ENCODE data around the gene AUTS2. TPM values are rescaled to one million over a fixed set of nuclear protein-coding genes. Genes with fewer than 3 reads are reported as not detected.

Gene AUTS2
- polyA plus RNA-seq, 1 donor from 2014 or later: 8.9 TPM

DNA sequence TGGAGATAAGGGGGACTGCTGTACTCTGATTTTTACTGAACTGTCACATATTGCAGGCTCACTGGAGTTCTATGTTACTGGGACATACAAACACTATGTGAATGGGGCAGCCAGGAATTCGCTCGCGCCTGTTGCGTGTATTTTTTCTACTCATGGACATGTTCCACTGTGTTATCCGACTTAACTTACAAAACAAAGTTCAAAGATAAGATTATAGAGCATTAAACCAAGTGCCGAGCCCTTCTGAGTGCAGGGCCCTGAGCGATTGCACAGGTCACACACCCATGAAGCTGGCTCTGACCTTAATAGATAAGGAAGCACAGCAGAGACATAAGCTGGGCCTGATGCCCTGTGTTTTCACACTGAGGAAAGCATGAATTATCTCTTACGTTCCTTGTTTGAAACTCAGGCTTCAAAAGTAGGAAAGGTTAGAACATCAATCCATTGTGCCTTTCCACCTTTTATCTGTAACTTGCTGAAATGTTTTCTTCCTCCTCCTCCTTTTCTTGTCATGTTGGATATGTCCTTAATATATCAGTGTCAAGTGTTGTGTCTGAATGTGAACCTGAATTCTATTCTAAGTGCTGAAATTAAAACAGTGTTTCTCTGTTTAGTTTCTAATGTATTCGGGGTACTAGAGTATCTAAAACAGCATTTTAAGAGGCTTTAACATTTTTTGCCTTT lies 273.8 kb downstream of the AUTS2 start:
- no peaks in the 10 kb centered on the region for H3K27me3 Mint-ChIP-seq
- no peaks in the 10 kb centered on the region for H3K36me3 Mint-ChIP-seq
- H3K4me1 Mint-ChIP-seq: peaks cover 2 to 9% (median 4%) of the 10 kb centered on the region in 3 donors
- H3K4me3 Mint-ChIP-seq: no peak overlapping the region
- H3K27ac Mint-ChIP-seq: no peak overlapping the region
- H3K9me3 Mint-ChIP-seq: peaks cover 0 to 2% (median 0%) of the 10 kb centered on the region in 3 donors

DNA sequence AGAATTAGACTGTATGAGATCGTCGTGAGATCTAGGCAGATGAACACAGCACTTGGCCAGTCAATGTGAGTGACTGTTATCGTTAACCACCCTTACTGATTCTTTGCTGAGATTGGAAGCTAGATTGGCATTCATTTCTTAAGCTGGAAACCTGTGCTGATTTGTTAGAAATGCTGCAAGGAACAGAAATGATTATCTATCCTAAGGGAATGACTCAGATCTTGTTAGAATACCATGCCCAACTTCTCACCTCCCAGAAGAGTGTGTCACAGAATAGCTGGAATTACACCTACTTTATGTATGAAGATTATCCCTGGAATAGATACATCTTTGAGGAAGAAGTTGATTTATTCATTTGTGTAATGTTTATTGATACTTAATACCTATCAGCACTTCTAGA lies 275.2 kb downstream of the AUTS2 start:
- no peak overlapping the region for H3K4me3 Mint-ChIP-seq
- H3K27ac Mint-ChIP-seq: no peak overlapping the region
- peaks cover 5% of the 10 kb centered on the region for H3K36me3 Mint-ChIP-seq
- H3K4me1 Mint-ChIP-seq: peaks cover 2 to 11% (median 4%) of the 10 kb centered on the region in 3 donors
- peaks cover 0 to 2% (median 0%) of the 10 kb centered on the region in 3 donors for H3K9me3 Mint-ChIP-seq
- no peaks in the 10 kb centered on the region for H3K27me3 Mint-ChIP-seq

DNA sequence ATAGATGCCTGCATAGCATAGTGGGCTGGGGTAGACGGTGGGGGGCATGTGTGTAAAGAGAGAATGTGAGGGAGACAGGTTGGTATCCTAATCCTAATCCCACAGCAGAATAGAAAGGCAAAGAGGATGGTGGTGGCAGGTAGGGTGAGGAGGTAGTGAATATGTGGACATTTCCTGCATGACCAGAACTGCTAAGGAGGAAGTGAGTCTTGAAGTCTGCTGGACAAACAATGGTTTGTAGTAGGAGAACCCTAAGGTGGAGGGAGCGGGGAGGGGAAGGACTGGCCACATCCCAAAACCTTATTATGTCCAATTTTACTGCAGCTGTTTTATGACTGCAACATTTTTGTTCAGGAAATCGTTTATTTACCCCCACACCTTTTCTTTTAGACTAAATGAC lies 279.7 kb downstream of the AUTS2 start:
- Mint-ChIP-seq H3K9me3 (peaks cover 0 to 2% (median 0%) of the 10 kb centered on the region in 3 donors), H3K4me3 (no peak overlapping the region), H3K4me1 (peaks cover 2 to 22% (median 18%) of the 10 kb centered on the region in 3 donors), H3K27me3 (no peaks in the 10 kb centered on the region), H3K36me3 (peaks cover 5% of the 10 kb centered on the region), H3K27ac (peak overlapping the region in 1 of 3 donors; percentile 54)

DNA sequence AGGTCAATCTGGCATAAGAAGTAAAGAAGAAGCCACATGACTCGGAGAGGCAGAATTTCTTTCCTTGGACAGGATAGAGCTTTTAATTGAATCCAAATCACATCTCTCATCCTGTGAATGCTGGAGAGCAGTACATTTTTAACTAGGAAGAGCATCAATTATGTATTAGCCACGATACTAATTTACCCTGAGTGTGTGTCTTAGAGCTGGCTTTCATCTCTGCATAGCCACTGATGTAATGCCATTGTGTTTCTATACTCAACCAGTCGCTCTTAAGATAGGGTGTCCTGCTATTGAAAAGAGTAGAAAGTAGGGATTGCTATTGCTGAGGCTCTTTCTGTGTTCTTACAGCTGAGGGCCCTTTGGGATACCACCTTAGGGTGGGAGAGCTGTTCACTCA lies 280.3 kb downstream of the AUTS2 start:
- peak overlapping the region in 1 of 4 donors; percentile 12 for H3K4me3 Mint-ChIP-seq
- peaks cover 0 to 2% (median 0%) of the 10 kb centered on the region in 3 donors for H3K9me3 Mint-ChIP-seq
- H3K4me1 Mint-ChIP-seq: peaks cover 2 to 21% (median 18%) of the 10 kb centered on the region in 3 donors
- H3K36me3 Mint-ChIP-seq: peaks cover 5% of the 10 kb centered on the region
- H3K27ac Mint-ChIP-seq: no peak overlapping the region
- H3K27me3 Mint-ChIP-seq: no peaks in the 10 kb centered on the region

DNA sequence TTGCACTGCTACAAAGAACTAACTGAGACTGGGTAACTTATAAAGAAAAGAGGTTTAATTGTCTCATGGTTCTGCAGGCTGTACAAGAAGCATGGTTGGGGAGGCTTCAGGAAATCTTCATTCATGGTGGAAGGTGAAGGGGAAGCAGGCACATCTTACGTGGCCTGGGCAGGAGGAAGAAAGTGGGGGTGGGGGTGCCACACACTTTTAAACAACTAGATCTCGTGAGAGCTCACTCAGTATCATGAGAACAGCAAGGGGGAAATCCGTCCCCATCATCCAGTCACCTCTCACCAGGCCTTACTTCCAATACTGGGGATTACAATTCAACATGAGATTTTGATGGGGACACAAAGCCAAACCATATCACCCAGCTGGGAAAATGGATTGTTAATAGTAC lies 281.7 kb downstream of the AUTS2 start:
- peak overlapping the region in 1 of 3 donors; percentile 70 for H3K27ac Mint-ChIP-seq
- peak overlapping the region in 2 of 4 donors; percentile 2 to 31 for H3K4me3 Mint-ChIP-seq
- peaks cover 0 to under 1% (median 0%) of the 10 kb centered on the region in 3 donors for H3K9me3 Mint-ChIP-seq
- H3K4me1 Mint-ChIP-seq: peaks cover 0 to 18% (median 15%) of the 10 kb centered on the region in 3 donors
- peaks cover 5% of the 10 kb centered on the region for H3K36me3 Mint-ChIP-seq
- H3K27me3 Mint-ChIP-seq: no peaks in the 10 kb centered on the region

DNA sequence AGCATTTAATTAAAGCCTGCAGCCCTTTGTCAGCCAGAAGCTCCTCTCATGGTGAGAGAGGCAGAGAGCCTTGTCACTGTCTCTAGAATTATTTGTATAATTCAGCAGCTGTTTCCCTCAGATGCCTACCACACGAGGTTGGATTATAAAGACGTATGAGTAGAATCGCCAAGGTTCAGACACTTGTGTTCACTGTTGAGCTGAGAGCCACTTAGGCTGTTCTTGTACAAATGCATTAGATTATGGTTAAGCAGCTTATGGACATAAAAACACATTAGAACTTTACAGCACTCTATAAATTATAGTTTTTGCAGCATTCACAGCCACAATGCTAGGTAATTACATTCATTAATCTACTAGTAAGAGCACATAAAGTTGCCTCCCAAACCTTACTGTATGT lies 282.6 kb downstream of the AUTS2 start:
- Mint-ChIP-seq H3K9me3 (no peaks in the 10 kb centered on the region), H3K4me1 (peaks cover 2 to 18% (median 15%) of the 10 kb centered on the region in 3 donors), H3K36me3 (peaks cover 8% of the 10 kb centered on the region), H3K27me3 (no peaks in the 10 kb centered on the region), H3K4me3 (peak overlapping the region in 2 of 4 donors; percentile 60 to 77), H3K27ac (peak overlapping the region in 1 of 3 donors; percentile 70)

DNA sequence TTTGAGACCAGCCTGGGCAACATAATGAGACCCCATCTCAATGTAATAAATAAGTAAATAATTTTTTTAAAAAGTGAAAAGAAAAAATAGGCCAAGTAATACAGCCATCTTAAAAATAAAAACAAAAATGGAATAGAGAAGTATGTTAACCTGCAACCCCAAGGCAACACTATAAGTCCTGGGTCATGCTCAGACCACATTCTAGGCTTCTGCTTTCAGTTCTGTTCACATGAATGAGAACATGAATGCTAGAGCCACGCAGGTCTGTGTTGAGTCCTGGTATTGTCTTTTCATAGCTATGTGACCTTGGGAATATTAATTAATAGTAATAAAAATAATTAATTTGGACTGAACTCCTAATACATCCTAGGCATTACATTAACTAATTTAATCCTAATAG lies 284.0 kb downstream of the AUTS2 start:
- no peaks in the 10 kb centered on the region for H3K9me3 Mint-ChIP-seq

DNA sequence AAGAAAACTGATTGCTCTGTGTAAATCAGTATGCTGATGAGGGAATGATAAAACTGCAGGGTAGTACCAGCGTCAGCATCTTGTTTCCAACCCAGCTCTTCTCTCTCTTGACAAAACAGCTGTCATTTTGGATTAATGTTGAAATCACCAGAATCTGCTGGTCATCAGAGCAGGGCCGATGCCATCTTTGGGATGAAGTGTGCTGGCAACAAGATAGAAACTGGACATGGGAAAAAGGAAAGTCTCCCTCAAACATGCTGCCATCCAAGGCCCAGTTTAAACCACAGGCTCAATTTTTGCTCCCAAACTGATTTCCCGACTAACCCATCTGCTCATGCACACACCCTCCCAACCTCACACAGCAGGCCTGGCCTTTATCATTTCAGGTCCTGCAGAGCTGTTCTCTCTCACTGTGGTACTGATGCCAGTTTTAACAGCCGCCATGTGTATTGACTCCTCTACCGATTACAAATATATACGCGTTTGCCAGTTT lies 285.2 kb downstream of the AUTS2 start:
- Mint-ChIP-seq H3K4me1 (peaks cover 2 to 16% (median 15%) of the 10 kb centered on the region in 3 donors), H3K36me3 (peaks cover 5% of the 10 kb centered on the region), H3K27ac (no peak overlapping the region), H3K4me3 (no peak overlapping the region), H3K9me3 (no peaks in the 10 kb centered on the region), H3K27me3 (no peaks in the 10 kb centered on the region)

More for the DNA sequence above, 284.0 kb downstream of the AUTS2 start:
- no peaks in the 10 kb centered on the region for H3K27me3 Mint-ChIP-seq
- H3K4me1 Mint-ChIP-seq: peaks cover 2 to 18% (median 15%) of the 10 kb centered on the region in 3 donors
- H3K4me3 Mint-ChIP-seq: no peak overlapping the region
- no peak overlapping the region for H3K27ac Mint-ChIP-seq
- peaks cover 10% of the 10 kb centered on the region for H3K36me3 Mint-ChIP-seq

DNA sequence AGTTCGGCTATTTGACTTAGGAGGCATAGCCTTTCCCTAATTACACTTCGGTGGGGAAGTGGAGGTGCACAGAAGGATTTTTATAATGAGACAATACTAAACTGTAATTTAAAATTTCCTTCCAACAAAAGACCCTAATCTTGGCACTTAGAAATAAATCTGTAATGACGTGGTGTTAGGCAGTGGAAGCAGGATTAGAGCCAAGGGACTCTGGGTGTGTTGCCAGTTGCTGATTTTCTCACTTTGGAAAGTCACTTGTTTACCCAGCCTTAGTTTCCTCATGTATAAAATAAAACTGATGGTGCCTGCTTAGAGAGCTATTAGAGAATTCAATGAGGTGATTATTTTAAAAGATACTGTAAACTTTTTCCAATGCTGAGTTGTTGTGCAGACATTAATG lies 287.2 kb downstream of the AUTS2 start:
- no peak overlapping the region for H3K4me3 Mint-ChIP-seq
- no peaks in the 10 kb centered on the region for H3K9me3 Mint-ChIP-seq
- no peak overlapping the region for H3K27ac Mint-ChIP-seq
- H3K27me3 Mint-ChIP-seq: no peaks in the 10 kb centered on the region
- H3K36me3 Mint-ChIP-seq: peaks cover 5% of the 10 kb centered on the region
- peaks cover 2 to 16% (median 15%) of the 10 kb centered on the region in 3 donors for H3K4me1 Mint-ChIP-seq

DNA sequence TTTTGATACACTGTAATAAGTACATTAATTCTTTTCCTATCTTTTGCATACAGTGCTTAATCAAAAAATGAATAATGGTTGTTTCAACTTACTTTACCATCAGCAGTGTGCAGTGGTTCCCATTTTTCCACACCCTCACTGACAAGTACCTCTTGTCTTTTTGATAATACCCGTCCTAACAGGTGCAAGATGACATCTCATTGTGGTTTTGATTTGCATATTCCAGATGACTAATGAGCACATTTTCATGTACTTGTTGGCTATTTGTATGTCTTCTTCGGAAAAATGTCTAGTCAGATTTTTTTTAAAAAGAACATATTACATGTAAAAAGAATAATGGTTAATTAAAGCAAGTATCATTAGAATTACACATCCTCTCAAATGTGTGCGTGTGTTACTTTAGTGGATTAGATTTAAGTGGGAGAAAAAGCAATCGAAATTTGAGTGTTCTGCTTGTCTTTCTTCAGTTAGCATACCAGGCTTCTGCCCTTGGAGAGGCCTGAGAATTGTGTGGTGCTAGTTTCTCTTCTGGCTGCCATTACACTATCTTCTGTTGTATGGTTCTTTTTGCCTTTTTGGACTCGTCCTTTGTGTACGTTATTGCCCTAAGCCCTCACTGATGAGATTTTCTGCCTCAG lies 291.2 kb downstream of the AUTS2 start:
- Mint-ChIP-seq H3K27ac (no peak overlapping the region), H3K27me3 (no peaks in the 10 kb centered on the region), H3K4me1 (peaks cover 2 to 10% (median 8%) of the 10 kb centered on the region in 3 donors), H3K4me3 (peak overlapping the region in 1 of 4 donors; percentile 35), H3K9me3 (no peaks in the 10 kb centered on the region), H3K36me3 (peaks cover 5% of the 10 kb centered on the region)

DNA sequence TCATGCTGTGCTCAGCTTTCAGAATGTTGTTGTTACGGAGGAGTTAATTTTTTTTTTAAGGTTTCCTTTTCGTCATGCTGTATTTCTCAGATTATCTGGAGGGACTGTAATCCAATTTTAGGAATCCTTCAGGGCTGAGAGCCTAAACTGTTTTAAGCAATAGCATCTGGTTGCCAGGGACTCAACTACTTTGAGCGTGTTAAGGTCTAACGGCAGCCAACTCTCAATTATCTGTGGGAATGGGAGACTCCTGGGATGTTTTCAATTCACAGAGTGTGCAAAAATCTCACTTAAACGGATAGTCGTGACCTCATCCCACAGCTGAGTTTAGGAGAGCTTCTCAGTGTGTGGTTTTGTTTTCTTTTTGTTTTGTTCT lies 291.7 kb downstream of the AUTS2 start:
- H3K4me3 Mint-ChIP-seq: no peak overlapping the region
- H3K27me3 Mint-ChIP-seq: no peaks in the 10 kb centered on the region
- H3K27ac Mint-ChIP-seq: peak overlapping the region in 1 of 3 donors; percentile 6
- no peaks in the 10 kb centered on the region for H3K9me3 Mint-ChIP-seq
- peaks cover 5% of the 10 kb centered on the region for H3K36me3 Mint-ChIP-seq
- peaks cover 2 to 10% (median 8%) of the 10 kb centered on the region in 3 donors for H3K4me1 Mint-ChIP-seq

DNA sequence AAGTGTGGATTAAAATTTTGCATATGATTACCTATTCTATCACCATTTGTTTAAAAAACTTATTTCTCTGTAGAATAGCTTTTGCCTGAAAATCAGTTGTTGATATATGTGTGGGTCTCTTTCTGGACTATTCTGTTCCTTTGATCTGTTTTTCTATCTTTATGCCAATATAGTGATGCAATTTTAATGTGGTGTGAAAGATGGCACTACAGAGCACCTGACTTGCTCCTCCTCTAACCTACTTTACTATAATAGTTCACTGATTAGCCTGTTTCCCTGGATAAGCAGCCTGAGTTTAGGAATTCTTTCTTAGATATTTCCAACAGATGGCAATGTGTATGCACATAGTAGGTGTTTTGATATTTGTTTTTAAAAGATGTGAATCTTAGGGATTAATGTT lies 294.5 kb downstream of the AUTS2 start:
- H3K4me3 Mint-ChIP-seq: no peak overlapping the region
- H3K9me3 Mint-ChIP-seq: peaks cover 0 to 1% (median 0%) of the 10 kb centered on the region in 3 donors
- peaks cover 1 to 10% (median 9%) of the 10 kb centered on the region in 3 donors for H3K4me1 Mint-ChIP-seq
- no peaks in the 10 kb centered on the region for H3K27me3 Mint-ChIP-seq
- H3K27ac Mint-ChIP-seq: no peak overlapping the region
- H3K36me3 Mint-ChIP-seq: no peaks in the 10 kb centered on the region

DNA sequence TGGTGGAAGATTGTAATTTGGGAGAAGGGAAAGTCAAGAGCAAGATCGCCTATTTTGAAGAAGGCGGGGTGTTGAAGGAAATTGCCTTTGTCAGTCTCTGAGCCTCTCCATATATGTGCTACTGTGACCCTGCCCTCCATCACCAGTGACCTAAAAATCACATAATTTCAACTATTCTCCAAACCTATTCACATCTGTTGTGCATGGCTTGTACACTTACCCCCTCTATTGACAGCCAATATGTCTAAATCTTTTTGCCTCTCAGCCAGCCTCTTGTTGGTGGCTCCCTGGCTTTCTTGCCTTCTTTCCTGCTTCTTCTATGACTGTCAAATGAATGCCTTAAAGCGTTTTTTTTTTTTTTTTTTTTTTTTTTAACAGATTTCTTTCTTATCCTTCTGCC lies 295.6 kb downstream of the AUTS2 start:
- Mint-ChIP-seq H3K4me1 (peaks cover 7 to 20% (median 16%) of the 10 kb centered on the region in 3 donors), H3K9me3 (peaks cover 0 to 1% (median 0%) of the 10 kb centered on the region in 3 donors), H3K27ac (no peak overlapping the region), H3K4me3 (no peak overlapping the region), H3K27me3 (no peaks in the 10 kb centered on the region), H3K36me3 (no peaks in the 10 kb centered on the region)

DNA sequence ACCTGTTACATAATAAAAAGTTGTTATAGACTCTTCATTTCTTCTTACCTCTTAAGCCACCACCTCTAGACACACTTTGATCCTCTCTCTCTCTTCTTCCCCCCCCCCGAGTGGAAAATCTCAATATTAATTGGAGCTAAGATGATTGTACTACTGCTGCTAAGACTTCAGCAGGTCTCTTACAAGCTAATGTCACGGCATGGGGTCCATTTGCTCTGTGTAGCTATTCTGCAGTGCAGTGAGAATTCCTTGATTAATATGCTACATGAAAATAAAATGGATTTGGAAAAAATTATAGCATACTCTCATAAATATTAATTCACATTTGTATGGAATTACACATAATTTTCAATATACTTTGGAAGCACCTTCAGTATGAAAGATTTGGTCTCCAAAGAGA lies 297.2 kb downstream of the AUTS2 start:
- Mint-ChIP-seq H3K4me3 (no peak overlapping the region), H3K9me3 (peaks cover 0 to 1% (median 0%) of the 10 kb centered on the region in 3 donors), H3K36me3 (peaks cover 1% of the 10 kb centered on the region), H3K27ac (no peak overlapping the region), H3K27me3 (no peaks in the 10 kb centered on the region), H3K4me1 (peaks cover 7 to 10% (median 9%) of the 10 kb centered on the region in 3 donors)

DNA sequence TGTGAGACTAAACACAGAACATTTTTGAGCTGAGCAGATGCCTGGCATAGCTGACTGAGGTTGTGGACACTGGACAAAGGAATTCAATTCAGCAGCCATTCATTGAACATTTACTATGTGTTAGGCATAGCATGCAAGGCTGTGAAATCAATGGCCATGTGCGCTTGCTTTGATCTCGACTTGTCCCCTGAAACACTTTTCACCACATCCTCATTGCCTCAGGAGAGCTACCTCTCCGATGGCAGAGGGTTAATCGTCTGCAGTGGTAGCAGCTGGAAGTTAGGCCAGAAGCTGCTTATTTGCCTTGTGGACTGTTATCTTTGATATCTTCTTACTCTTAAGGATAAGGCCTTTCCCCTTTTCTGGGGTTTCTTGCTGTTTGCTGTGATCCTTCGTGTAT lies 297.8 kb downstream of the AUTS2 start:
- H3K4me3 Mint-ChIP-seq: no peak overlapping the region
- peaks cover 7 to 10% (median 9%) of the 10 kb centered on the region in 3 donors for H3K4me1 Mint-ChIP-seq
- H3K27me3 Mint-ChIP-seq: no peaks in the 10 kb centered on the region
- peaks cover 1% of the 10 kb centered on the region for H3K36me3 Mint-ChIP-seq
- H3K9me3 Mint-ChIP-seq: peaks cover 0 to 1% (median 0%) of the 10 kb centered on the region in 3 donors
- H3K27ac Mint-ChIP-seq: peak overlapping the region in 1 of 3 donors; percentile 40

All from IgD-negative memory B cell (primary cell).